GM12865 (cell line): ENCODE results near the gene TACC3.

Source experiments
- DNase-seq: peaks from one replicate; pipeline ENCODE4 v3.0.0; 2010; ENCODE audit warnings: low read depth
- H3K4me3 ChIP-seq: 2 replicates; pipeline ENCODE4 v1.5.1; 2011; ENCODE audit warnings: mild to moderate bottlenecking, low read depth, low read length, control low read depth
- TF ChIP-seq, protein P1 (sequence below): IDR thresholded peaks from 2 replicates; pipeline ENCODE4 v1.5.1; 2011; ENCODE audit warnings: low read length, control low read depth, low read depth, inconsistent platforms; ENCODE audit not compliant: insufficient read depth; ENCODE audit errors: missing control alignments

TACC3 gene

GRCh38 chr4:1705732-1706131 is 15.6 kb upstream of the TACC3 start:
- TF ChIP-seq, protein P1, sequence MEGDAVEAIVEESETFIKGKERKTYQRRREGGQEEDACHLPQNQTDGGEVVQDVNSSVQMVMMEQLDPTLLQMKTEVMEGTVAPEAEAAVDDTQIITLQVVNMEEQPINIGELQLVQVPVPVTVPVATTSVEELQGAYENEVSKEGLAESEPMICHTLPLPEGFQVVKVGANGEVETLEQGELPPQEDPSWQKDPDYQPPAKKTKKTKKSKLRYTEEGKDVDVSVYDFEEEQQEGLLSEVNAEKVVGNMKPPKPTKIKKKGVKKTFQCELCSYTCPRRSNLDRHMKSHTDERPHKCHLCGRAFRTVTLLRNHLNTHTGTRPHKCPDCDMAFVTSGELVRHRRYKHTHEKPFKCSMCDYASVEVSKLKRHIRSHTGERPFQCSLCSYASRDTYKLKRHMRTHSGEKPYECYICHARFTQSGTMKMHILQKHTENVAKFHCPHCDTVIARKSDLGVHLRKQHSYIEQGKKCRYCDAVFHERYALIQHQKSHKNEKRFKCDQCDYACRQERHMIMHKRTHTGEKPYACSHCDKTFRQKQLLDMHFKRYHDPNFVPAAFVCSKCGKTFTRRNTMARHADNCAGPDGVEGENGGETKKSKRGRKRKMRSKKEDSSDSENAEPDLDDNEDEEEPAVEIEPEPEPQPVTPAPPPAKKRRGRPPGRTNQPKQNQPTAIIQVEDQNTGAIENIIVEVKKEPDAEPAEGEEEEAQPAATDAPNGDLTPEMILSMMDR: no peak
- DNase-seq: no peak
- no peak overlapping the region for H3K4me3 ChIP-seq

- TF ChIP-seq, protein P1: no peak
- H3K4me3 ChIP-seq: no peak overlapping the region
- no peak for DNase-seq
These were observed 15.0 kb upstream of the TACC3 start for GRCh38 chr4:1706358-1706757.

DNA sequence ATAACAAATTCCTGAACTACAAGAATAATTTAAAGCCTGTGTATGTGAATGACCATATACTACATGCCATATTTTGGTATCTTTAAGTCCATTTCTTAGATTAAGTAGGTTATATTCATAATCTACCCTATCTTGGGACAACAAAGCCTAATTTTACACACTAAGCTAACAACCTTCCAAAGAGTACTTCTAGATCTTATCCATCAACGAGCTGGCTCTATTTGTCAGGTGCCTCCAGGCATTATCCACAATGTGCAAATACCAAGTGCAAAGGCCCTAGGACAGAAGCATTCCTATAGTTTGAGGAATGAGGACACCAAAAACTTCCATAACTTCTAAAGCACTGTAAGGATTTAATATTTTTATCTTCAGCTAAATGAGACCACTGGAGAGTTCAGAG is 12.7 kb upstream of the TACC3 start:
- no peak for DNase-seq
- TF ChIP-seq, protein P1: no peak
- no peak overlapping the region; the same call in 1 of the 2 replicates for H3K4me3 ChIP-seq

DNA sequence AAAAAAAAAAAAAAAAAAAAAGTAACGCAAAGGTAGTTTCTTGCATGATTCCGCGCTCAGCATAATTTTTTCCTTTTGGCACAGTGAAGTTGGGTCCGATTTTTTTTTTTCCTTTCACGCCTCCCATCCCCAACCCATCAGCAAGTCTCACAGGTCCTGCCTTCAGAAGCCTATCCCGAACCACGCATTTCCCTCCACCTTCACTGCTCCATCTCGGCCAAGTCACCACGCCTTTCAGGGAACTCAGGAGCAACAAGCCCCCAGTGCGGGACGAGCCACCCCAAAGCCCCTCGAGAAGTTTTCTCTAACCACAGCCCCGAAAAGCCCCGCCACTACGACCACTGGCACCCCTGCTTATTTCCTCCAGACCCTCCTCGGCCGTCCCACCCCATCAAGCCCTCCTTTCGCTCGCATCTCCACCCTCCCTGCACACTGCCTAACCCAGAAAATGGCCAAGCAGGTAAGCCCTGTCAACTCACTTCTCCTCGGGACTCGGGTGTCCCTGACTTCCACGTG is 10.2 kb upstream of the TACC3 start:
- TF ChIP-seq, protein P1: no peak
- peak overlapping the region; percentile 90 for H3K4me3 ChIP-seq
- DNase-seq: no peak

- peak; percentile 56 for DNase-seq
These were observed 9.6 kb upstream of the TACC3 start for GRCh38 chr4:1711571-1712215.

GRCh38 chr4:1712216-1713002 is 8.9 kb upstream of the TACC3 start, which contains the start of gene SLBP:
SLBP (minus strand) TSS chr4:1712319; CDS start chr4:1712188, 131 bp downstream.
- H3K4me3 ChIP-seq: peak within 1 kb of the TSS; percentile 90
- DNase-seq: peak; percentile 99
- TF ChIP-seq, protein P1: no peak

More at GRCh38 chr4:1711571-1712215, 9.6 kb upstream of the TACC3 start:
- peak overlapping the region; percentile 90 for H3K4me3 ChIP-seq
- TF ChIP-seq, protein P1: no peak
